Activated CD8-positive, alpha-beta memory T cell treated with anti-CD3 and anti-CD28 coated beads, Interleukin-2, amount 10 ng/mL, durations not matched to agents 7 days and 5 days (primary cell): ENCODE results near the gene MID1. TPM values are rescaled to one million over a fixed set of nuclear protein-coding genes. Genes with fewer than 3 reads are reported as not detected.

Experiments
- ATAC-seq: fragments of 150-1000 bp; cut with Tn5 transposase; one replicate; pipeline ENCODE4 v1.10.0; 2021; ENCODE audit warnings: moderate library complexity
- CTCF ChIA-PET: fragments of 350-600 bp; sonication (Branson Sonifier 250); formaldehyde crosslinking; loops from one replicate; lab custom pipeline; 2021; ENCODE audit warnings: antibody characterized with exemption; lab: Charles Lee
- DNase-seq: peaks from one replicate; pipeline ENCODE4 v3.0.0-alpha.2; 2020
- H3K27ac Mint-ChIP-seq: one replicate; pipeline ENCODE4 v1.8.0; 2021; ENCODE audit warnings: mild to moderate bottlenecking, mixed read lengths
- H3K27me3 Mint-ChIP-seq: one replicate; pipeline ENCODE4 v1.8.0; 2021; ENCODE audit warnings: mixed read lengths
- H3K36me3 Mint-ChIP-seq: one replicate; pipeline ENCODE4 v1.8.0; 2021; ENCODE audit warnings: mild to moderate bottlenecking, mixed read lengths
- H3K4me1 Mint-ChIP-seq: one replicate; pipeline ENCODE4 v1.8.0; 2021; ENCODE audit warnings: mixed read lengths
- H3K4me3 Mint-ChIP-seq: one replicate; pipeline ENCODE4 v1.8.0; 2021; ENCODE audit warnings: mild to moderate bottlenecking, moderate library complexity, mixed read lengths
- H3K9me3 Mint-ChIP-seq: one replicate; pipeline ENCODE4 v1.8.0; 2022; ENCODE audit warnings: low read depth, mixed read lengths
- total RNA-seq, 2 experiments: library from RNA; stranded (reverse); gene quantifications; one replicate each; pipeline ENCODE4 v1.2.3, GENCODE V29; 2021

MID1 gene
- total RNA-seq, 2 experiments from 2014 or later, result 0.20 to 0.33 TPM

- H3K27me3 Mint-ChIP-seq, result no peaks in the 10 kb centered on the region
- DNase-seq, result no peak
- H3K4me3 Mint-ChIP-seq, result no peak overlapping the region
- H3K9me3 Mint-ChIP-seq, result no peaks in the 10 kb centered on the region
- CTCF ChIA-PET, result no interaction called here
- no peak overlapping the region for H3K27ac Mint-ChIP-seq
- no peak for ATAC-seq
- H3K36me3 Mint-ChIP-seq, result no peaks in the 10 kb centered on the region
- H3K4me1 Mint-ChIP-seq, result no peaks in the 10 kb centered on the region
These were observed 117.4 kb downstream of the MID1 start for GRCh38 chrX:10502961-10503360.

- Mint-ChIP-seq H3K27me3 (no peaks in the 10 kb centered on the region), H3K9me3 (no peaks in the 10 kb centered on the region), H3K27ac (no peak overlapping the region), H3K4me1 (no peaks in the 10 kb centered on the region), H3K4me3 (no peak overlapping the region), H3K36me3 (no peaks in the 10 kb centered on the region)
- ATAC-seq, result no peak
- DNase-seq, result no peak
- CTCF ChIA-PET, result no interaction called here
These were observed 118.8 kb downstream of the MID1 start for GRCh38 chrX:10501611-10502010.

- Mint-ChIP-seq H3K27me3 (no peaks in the 10 kb centered on the region), H3K4me3 (no peak overlapping the region), H3K9me3 (no peaks in the 10 kb centered on the region), H3K36me3 (no peaks in the 10 kb centered on the region), H3K4me1 (no peaks in the 10 kb centered on the region), H3K27ac (no peak overlapping the region)
- DNase-seq, result no peak
- no peak for ATAC-seq
- CTCF ChIA-PET, result no interaction called here
These were observed 123.9 kb downstream of the MID1 start for GRCh38 chrX:10496345-10496965.

- Mint-ChIP-seq H3K9me3 (no peaks in the 10 kb centered on the region), H3K4me1 (no peaks in the 10 kb centered on the region), H3K36me3 (no peaks in the 10 kb centered on the region), H3K27ac (no peak overlapping the region), H3K4me3 (no peak overlapping the region), H3K27me3 (no peaks in the 10 kb centered on the region)
- ATAC-seq, result no peak
- CTCF ChIA-PET, result no interaction called here
- DNase-seq, result no peak
These were observed 124.7 kb downstream of the MID1 start for GRCh38 chrX:10495677-10496076.

- ATAC-seq (no peak), DNase-seq (no peak)
- H3K9me3 Mint-ChIP-seq, result no peaks in the 10 kb centered on the region
- no peak overlapping the region for H3K27ac Mint-ChIP-seq
- no peak overlapping the region for H3K4me3 Mint-ChIP-seq
- no peaks in the 10 kb centered on the region for H3K36me3 Mint-ChIP-seq
- CTCF ChIA-PET, result no interaction called here
- no peaks in the 10 kb centered on the region for H3K4me1 Mint-ChIP-seq
- H3K27me3 Mint-ChIP-seq, result no peaks in the 10 kb centered on the region
These were observed 128.1 kb downstream of the MID1 start for GRCh38 chrX:10492250-10492649.

- CTCF ChIA-PET, result no interaction called here
- no peak overlapping the region for H3K4me3 Mint-ChIP-seq
- DNase-seq (no peak), ATAC-seq (no peak)
- no peak overlapping the region for H3K27ac Mint-ChIP-seq
- H3K4me1 Mint-ChIP-seq, result no peaks in the 10 kb centered on the region
- no peaks in the 10 kb centered on the region for H3K9me3 Mint-ChIP-seq
- H3K27me3 Mint-ChIP-seq, result no peaks in the 10 kb centered on the region
- H3K36me3 Mint-ChIP-seq, result no peaks in the 10 kb centered on the region
These were observed 134.0 kb downstream of the MID1 start for GRCh38 chrX:10486373-10486772.

- H3K4me3 Mint-ChIP-seq, result no peak overlapping the region
These were observed 135.1 kb downstream of the MID1 start for GRCh38 chrX:10485326-10485725.

GRCh38 chrX:10484683-10485247, 135.6 kb downstream of the MID1 start:
- no peaks in the 10 kb centered on the region for H3K9me3 Mint-ChIP-seq
- no peaks in the 10 kb centered on the region for H3K27me3 Mint-ChIP-seq
- no peak for DNase-seq
- no peaks in the 10 kb centered on the region for H3K4me1 Mint-ChIP-seq
- no peak overlapping the region for H3K27ac Mint-ChIP-seq
- H3K4me3 Mint-ChIP-seq, result no peak overlapping the region
- H3K36me3 Mint-ChIP-seq, result no peaks in the 10 kb centered on the region
- CTCF ChIA-PET, result no interaction called here
- no peak for ATAC-seq

More at GRCh38 chrX:10485326-10485725, 135.1 kb downstream of the MID1 start:
- Mint-ChIP-seq H3K27ac (no peak overlapping the region), H3K27me3 (no peaks in the 10 kb centered on the region), H3K36me3 (no peaks in the 10 kb centered on the region), H3K9me3 (no peaks in the 10 kb centered on the region), H3K4me1 (no peaks in the 10 kb centered on the region)
- CTCF ChIA-PET, result no interaction called here
- ATAC-seq (no peak), DNase-seq (no peak)

GRCh38 chrX:10483191-10483831, 137.1 kb downstream of the MID1 start:
- no peaks in the 10 kb centered on the region for H3K9me3 Mint-ChIP-seq
- no peaks in the 10 kb centered on the region for H3K36me3 Mint-ChIP-seq
- no peak for ATAC-seq
- no peak overlapping the region for H3K27ac Mint-ChIP-seq
- no peaks in the 10 kb centered on the region for H3K27me3 Mint-ChIP-seq
- H3K4me3 Mint-ChIP-seq, result no peak overlapping the region
- CTCF ChIA-PET, result no interaction called here
- no peak for DNase-seq
- H3K4me1 Mint-ChIP-seq, result no peaks in the 10 kb centered on the region

GRCh38 chrX:10482708-10483107, 137.7 kb downstream of the MID1 start:
- ATAC-seq, result no peak
- Mint-ChIP-seq H3K27me3 (no peaks in the 10 kb centered on the region), H3K4me3 (no peak overlapping the region), H3K9me3 (no peaks in the 10 kb centered on the region), H3K36me3 (no peaks in the 10 kb centered on the region), H3K27ac (no peak overlapping the region), H3K4me1 (no peaks in the 10 kb centered on the region)
- CTCF ChIA-PET, result no interaction called here
- DNase-seq, result no peak

- no peak for ATAC-seq
- H3K36me3 Mint-ChIP-seq, result no peaks in the 10 kb centered on the region
- H3K4me1 Mint-ChIP-seq, result no peaks in the 10 kb centered on the region
- H3K27ac Mint-ChIP-seq, result no peak overlapping the region
- no peak for DNase-seq
- H3K4me3 Mint-ChIP-seq, result no peak overlapping the region
- no peaks in the 10 kb centered on the region for H3K27me3 Mint-ChIP-seq
- CTCF ChIA-PET, result no interaction called here
- no peaks in the 10 kb centered on the region for H3K9me3 Mint-ChIP-seq
These were observed 138.1 kb downstream of the MID1 start for GRCh38 chrX:10482261-10482660.

- Mint-ChIP-seq H3K4me1 (no peaks in the 10 kb centered on the region), H3K27me3 (no peaks in the 10 kb centered on the region), H3K36me3 (no peaks in the 10 kb centered on the region), H3K27ac (no peak overlapping the region), H3K4me3 (no peak overlapping the region), H3K9me3 (no peaks in the 10 kb centered on the region)
- CTCF ChIA-PET, result no interaction called here
- DNase-seq, result no peak
- ATAC-seq, result no peak
These were observed 139.5 kb downstream of the MID1 start for GRCh38 chrX:10480861-10481260.

GRCh38 chrX:10479508-10479907, 140.9 kb downstream of the MID1 start:
- Mint-ChIP-seq H3K4me1 (no peaks in the 10 kb centered on the region), H3K27ac (no peak overlapping the region), H3K9me3 (no peaks in the 10 kb centered on the region), H3K4me3 (no peak overlapping the region), H3K36me3 (no peaks in the 10 kb centered on the region), H3K27me3 (no peaks in the 10 kb centered on the region)
- DNase-seq, result no peak
- ATAC-seq, result no peak
- CTCF ChIA-PET, result no interaction called here

GRCh38 chrX:10477525-10477924, 142.9 kb downstream of the MID1 start:
- H3K36me3 Mint-ChIP-seq, result no peaks in the 10 kb centered on the region
- no peaks in the 10 kb centered on the region for H3K4me1 Mint-ChIP-seq
- H3K4me3 Mint-ChIP-seq, result no peak overlapping the region
- H3K27ac Mint-ChIP-seq, result no peak overlapping the region
- DNase-seq, result no peak
- H3K9me3 Mint-ChIP-seq, result no peaks in the 10 kb centered on the region
- CTCF ChIA-PET, result interaction anchor here (0.6 kb wide), 1 partner anchor 254 kb away, joined by 3 read pairs; no protein-coding TSS in a partner anchor
- H3K27me3 Mint-ChIP-seq, result no peaks in the 10 kb centered on the region
- ATAC-seq, result no peak
